ENCODE measurements around the gene PLA2G6.

DNA sequence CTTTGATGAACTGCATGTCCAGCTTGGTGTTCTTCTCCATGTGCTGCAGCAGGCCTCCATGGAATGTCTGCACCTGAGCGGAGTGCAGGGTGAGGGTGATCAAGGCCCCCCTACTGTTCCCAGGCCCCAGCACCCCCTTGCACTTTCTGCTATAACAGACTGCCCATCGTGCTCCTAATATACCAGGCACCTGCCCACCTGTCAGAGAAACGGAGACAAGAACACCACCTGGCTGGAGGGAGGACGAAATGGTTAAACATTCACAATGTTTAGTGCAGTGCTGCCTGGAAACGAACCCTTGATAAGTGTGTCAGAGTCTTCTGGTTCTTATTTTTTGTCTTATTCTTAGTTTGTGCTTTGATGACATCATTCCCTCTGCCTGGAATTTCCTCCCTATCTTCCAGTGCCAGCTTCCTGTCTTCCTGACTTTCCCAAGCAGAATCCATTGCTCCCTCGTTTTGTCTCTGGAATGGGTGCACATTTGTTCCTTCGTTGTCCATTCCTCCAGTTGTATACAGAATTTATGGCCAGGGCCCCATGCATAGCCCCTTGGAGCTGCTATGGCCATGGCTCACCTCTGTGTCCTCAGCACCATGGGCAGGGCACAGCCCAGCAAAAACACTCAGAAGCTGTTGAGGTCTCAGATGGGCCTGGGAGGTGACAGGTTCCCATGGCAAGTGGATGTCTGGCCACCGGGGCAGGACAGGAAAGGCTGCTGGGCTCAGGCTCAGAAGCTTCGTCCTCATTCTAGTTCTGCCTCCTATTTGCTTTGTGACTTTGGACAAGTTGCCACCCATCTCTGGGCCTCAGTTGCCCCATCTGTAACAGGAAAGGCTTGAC, 83.0 kb downstream of the PLA2G6 start:
- TF ChIP-seq, protein P1, sequence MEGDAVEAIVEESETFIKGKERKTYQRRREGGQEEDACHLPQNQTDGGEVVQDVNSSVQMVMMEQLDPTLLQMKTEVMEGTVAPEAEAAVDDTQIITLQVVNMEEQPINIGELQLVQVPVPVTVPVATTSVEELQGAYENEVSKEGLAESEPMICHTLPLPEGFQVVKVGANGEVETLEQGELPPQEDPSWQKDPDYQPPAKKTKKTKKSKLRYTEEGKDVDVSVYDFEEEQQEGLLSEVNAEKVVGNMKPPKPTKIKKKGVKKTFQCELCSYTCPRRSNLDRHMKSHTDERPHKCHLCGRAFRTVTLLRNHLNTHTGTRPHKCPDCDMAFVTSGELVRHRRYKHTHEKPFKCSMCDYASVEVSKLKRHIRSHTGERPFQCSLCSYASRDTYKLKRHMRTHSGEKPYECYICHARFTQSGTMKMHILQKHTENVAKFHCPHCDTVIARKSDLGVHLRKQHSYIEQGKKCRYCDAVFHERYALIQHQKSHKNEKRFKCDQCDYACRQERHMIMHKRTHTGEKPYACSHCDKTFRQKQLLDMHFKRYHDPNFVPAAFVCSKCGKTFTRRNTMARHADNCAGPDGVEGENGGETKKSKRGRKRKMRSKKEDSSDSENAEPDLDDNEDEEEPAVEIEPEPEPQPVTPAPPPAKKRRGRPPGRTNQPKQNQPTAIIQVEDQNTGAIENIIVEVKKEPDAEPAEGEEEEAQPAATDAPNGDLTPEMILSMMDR (IDR thresholded peaks at IDR 0.05) = no peak
- TF ChIP-seq POLR2A (IDR thresholded peaks at IDR 0.05) (no peak), POLR2AphosphoS5 (IDR thresholded peaks at IDR 0.05) (no peak), EP300 (IDR thresholded peaks at IDR 0.05) (no peak)

Data from stomach (tissue), 4 donors.